Measurements from ENCODE around the gene RPS6KC1. TPM values are rescaled to one million over a fixed set of nuclear protein-coding genes. Genes with fewer than 3 reads are reported as not detected.
"Not testable (repeated sequence)": the region's sequence is repeated elsewhere in the genome, so short reads cannot be mapped to it uniquely, and the experiment has no call there.

The RPS6KC1 gene
- total RNA-seq, 4 donors from 2014 or later = 13.5 to 29.7 (median 22.2) TPM

GRCh38 chr1:213094446-213094845 is 43.4 kb downstream of the RPS6KC1 start:
- no peak overlapping the region for H3K4me3 ChIP-seq
- H3K4me1 ChIP-seq = no peaks in the 10 kb centered on the region
- TF ChIP-seq POLR2A (IDR thresholded peaks at IDR 0.05) = no peak
- TF ChIP-seq, protein P1, sequence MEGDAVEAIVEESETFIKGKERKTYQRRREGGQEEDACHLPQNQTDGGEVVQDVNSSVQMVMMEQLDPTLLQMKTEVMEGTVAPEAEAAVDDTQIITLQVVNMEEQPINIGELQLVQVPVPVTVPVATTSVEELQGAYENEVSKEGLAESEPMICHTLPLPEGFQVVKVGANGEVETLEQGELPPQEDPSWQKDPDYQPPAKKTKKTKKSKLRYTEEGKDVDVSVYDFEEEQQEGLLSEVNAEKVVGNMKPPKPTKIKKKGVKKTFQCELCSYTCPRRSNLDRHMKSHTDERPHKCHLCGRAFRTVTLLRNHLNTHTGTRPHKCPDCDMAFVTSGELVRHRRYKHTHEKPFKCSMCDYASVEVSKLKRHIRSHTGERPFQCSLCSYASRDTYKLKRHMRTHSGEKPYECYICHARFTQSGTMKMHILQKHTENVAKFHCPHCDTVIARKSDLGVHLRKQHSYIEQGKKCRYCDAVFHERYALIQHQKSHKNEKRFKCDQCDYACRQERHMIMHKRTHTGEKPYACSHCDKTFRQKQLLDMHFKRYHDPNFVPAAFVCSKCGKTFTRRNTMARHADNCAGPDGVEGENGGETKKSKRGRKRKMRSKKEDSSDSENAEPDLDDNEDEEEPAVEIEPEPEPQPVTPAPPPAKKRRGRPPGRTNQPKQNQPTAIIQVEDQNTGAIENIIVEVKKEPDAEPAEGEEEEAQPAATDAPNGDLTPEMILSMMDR (IDR thresholded peaks at IDR 0.05) = no peak
- H3K36me3 ChIP-seq = no peaks in the 10 kb centered on the region
- no peak for DNase-seq
- H3K9me3 ChIP-seq = no peaks in the 10 kb centered on the region
- H3K27ac ChIP-seq = no peak overlapping the region
- H3K27me3 ChIP-seq = no peaks in the 10 kb centered on the region

- Histone ChIP-seq H3K4me3 (no peak overlapping the region), H3K9me3 (no peaks in the 10 kb centered on the region), H3K27ac (no peak overlapping the region), H3K27me3 (no peaks in the 10 kb centered on the region), H3K36me3 (no peaks in the 10 kb centered on the region), H3K4me1 (no peaks in the 10 kb centered on the region)
- no peak for TF ChIP-seq POLR2A (IDR thresholded peaks at IDR 0.05)
- TF ChIP-seq, protein P1 (IDR thresholded peaks at IDR 0.05) = no peak
- no peak for DNase-seq
Observed at GRCh38 chr1:213095467-213095866, 44.4 kb downstream of the RPS6KC1 start.

DNA sequence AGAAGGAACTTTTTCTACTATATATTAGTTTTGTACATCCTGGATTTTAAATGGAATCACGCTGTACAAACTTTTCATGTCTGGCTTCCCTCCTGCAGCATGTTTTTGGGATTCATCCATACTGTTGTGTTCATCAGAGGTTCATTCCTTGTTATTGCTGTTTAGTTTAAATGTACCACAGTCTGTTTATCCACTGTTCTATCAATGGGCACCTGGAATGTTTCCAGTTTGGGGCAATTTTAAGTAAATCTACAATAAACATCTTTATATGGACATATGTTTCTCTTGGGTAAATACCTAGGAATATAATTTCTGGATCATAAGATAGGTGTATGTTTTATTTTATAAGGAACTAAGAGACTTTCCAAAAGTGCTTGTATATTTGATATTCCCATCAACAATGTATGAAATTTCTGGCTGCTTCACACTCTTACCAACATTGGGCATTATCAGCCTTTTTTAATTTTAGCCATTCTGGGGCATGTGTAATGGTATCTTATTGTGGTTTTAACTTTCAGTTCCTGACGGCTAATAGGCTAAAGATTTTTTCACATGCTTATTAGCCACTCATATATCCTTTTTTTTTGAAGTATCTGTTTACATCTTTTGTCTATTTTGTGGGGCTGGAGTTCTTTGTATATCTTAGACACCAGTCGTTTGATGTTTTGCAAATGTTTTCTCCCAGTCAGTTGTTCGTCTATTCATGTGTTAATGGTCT is 48.8 kb downstream of the RPS6KC1 start:
- Histone ChIP-seq H3K9me3 (no peaks in the 10 kb centered on the region), H3K4me1 (no peaks in the 10 kb centered on the region), H3K36me3 (no peaks in the 10 kb centered on the region), H3K27me3 (no peaks in the 10 kb centered on the region), H3K4me3 (no peak overlapping the region), H3K27ac (no peak overlapping the region)
- no peak for DNase-seq
- TF ChIP-seq POLR2A (IDR thresholded peaks at IDR 0.05) = no peak
- TF ChIP-seq, protein P1 (IDR thresholded peaks at IDR 0.05) = no peak

DNA sequence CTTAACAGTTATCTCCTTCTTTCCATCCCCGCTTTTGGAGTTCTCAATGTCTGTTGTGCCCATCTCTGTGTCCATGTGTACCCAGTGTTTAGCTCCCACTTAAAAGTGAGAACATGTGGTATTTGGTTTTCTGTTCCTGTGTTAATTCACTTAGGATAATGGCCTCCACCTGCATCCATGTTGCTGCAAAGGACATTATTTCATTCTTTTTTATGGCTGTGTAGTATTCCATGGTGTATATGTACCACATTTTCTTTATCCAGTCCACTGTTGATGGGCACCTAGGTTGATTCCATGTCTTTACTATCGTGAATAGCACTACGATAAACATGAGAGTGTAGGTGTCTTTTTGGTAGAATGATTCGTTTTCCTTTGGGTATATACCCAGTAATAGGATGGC is 49.5 kb downstream of the RPS6KC1 start:
- not testable (repeated sequence) for H3K9me3 ChIP-seq, H3K27me3 ChIP-seq, H3K4me3 ChIP-seq, H3K4me1 ChIP-seq, H3K27ac ChIP-seq, H3K36me3 ChIP-seq, DNase-seq

DNA sequence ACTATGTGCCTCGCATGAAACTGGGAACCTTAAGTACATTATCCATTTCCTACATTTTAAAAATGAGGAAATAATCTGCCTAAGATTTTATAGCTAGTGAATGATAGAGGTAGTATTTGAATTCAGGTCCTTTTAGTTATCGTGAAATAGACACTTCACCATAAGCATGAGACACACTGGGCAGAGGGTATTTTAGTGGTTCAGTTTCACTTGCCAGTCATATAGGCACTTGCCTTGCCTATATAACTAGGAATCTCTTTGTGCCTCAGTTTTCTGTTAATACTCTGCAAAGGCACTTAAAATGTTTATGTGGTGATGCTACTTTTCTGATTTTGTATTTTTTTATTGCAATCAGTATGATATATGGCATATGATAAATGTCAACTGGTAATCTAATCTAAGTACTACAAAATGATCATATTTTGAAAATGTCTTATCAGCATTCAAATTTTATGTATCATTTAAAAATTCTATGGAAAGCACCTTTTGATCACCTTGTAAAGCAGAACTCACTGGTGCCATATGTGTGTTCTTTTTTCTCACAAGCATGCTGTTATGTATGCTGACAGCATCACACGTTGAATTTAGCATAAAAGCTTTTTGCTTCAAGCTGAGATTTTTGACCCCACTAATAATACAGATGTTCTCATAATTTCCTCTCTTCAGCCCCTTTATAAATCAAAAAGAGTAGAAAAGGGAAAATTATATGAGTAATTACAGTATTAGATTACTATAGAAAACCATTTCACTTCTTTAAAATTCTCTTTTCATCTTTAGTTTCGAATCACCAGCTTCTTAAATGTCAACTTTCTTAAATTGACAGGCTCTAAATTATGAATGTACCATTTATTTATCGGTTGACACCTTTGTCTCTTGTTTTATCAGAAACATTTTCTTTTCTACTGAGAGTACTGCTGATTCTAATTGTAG is 52.6 kb downstream of the RPS6KC1 start:
- Histone ChIP-seq H3K36me3 (peaks cover 0 to 6% (median 0%) of the 10 kb centered on the region in 3 donors), H3K27me3 (no peaks in the 10 kb centered on the region), H3K27ac (no peak overlapping the region), H3K4me1 (no peaks in the 10 kb centered on the region), H3K9me3 (no peaks in the 10 kb centered on the region), H3K4me3 (no peak overlapping the region)
- TF ChIP-seq POLR2A (IDR thresholded peaks at IDR 0.05) = no peak
- TF ChIP-seq, protein P1 (IDR thresholded peaks at IDR 0.05) = no peak
- DNase-seq = no peak

DNA sequence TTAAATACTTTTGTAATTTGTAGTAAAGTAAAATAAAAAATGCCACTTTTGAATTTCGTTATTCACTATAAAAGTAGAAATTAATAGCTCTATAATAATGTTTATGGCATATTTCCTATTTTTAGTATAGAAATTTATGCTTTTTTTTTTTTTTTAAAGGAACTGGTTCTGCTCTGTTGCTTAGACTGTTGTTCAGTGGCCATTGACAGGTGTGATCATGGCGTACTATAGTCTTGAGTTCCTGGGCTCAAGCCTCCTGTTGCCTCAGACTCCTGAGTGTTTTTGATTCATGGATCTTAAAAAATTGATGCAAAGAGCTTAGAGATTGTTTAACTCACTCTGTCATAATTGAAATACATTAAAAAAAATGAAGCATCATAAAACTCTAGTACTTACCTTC is 53.6 kb downstream of the RPS6KC1 start:
- H3K27me3 ChIP-seq = no peaks in the 10 kb centered on the region
- no peaks in the 10 kb centered on the region for H3K4me1 ChIP-seq
- H3K4me3 ChIP-seq = no peak overlapping the region
- H3K9me3 ChIP-seq = no peaks in the 10 kb centered on the region
- H3K27ac ChIP-seq = no peak overlapping the region
- no peak for TF ChIP-seq POLR2A (IDR thresholded peaks at IDR 0.05)
- TF ChIP-seq, protein P1 (IDR thresholded peaks at IDR 0.05) = no peak
- DNase-seq = no peak
- H3K36me3 ChIP-seq = peaks cover 0 to 6% (median 0%) of the 10 kb centered on the region in 3 donors

Data from Peyer's patch (tissue), 4 donors.